NB4 (cell line): Measurements from ENCODE around the gene DAG1.

ENCODE experiments used
- DNase-seq: peaks from one replicate; pipeline ENCODE4 v3.0.0; 2010; ENCODE audit warnings: low read depth
- H3K4me3 ChIP-seq: one replicate; pipeline ENCODE4 v1.5.1; 2011; ENCODE audit warnings: mild to moderate bottlenecking, low read depth, low read length, moderate library complexity
- CTCF ChIP-seq: IDR thresholded peaks from one replicate; pipeline ENCODE4 v1.5.1; 2012; ENCODE audit warnings: low read depth, low read length
- MYC ChIP-seq: IDR thresholded peaks from 2 replicates; pipeline ENCODE4 v1.6.1; 2011; ENCODE audit warnings: low read depth, low read length
- POLR2A ChIP-seq: IDR thresholded peaks from 2 replicates; pipeline ENCODE4 v1.6.1; 2011; ENCODE audit warnings: mild to moderate bottlenecking; ENCODE audit not compliant: insufficient read length; ENCODE audit errors: extremely low read depth
- TF ChIP-seq, protein P1 (sequence below): IDR thresholded peaks from 2 replicates; pipeline ENCODE4 v1.6.1; 2011; ENCODE audit warnings: low read depth, low read length

The DAG1 gene

DNA sequence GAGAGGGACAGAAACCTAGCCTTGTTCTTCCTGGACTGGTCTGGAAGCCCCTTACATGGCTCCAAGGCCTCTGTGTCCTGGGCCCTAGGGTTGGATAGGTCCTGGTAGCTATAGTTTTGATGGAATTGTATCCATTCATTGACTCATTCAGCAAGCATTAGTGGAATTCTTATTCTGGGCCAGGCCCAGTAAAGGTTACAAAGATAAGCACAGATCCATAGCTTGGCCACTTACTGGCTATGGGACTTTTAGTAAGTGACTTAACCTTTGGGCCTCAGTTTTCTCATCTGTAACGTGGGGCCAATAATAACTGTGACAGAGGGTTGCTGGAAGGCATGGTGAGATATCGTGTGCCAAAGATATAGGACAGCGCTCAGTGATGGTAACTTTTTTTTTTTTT lies 13.6 kb upstream of the DAG1 start:
- TF ChIP-seq POLR2A (no peak), MYC (no peak), CTCF (no peak)
- TF ChIP-seq, protein P1, sequence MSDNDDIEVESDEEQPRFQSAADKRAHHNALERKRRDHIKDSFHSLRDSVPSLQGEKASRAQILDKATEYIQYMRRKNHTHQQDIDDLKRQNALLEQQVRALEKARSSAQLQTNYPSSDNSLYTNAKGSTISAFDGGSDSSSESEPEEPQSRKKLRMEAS = no peak
- no peak overlapping the region for H3K4me3 ChIP-seq
- DNase-seq = no peak

DNA sequence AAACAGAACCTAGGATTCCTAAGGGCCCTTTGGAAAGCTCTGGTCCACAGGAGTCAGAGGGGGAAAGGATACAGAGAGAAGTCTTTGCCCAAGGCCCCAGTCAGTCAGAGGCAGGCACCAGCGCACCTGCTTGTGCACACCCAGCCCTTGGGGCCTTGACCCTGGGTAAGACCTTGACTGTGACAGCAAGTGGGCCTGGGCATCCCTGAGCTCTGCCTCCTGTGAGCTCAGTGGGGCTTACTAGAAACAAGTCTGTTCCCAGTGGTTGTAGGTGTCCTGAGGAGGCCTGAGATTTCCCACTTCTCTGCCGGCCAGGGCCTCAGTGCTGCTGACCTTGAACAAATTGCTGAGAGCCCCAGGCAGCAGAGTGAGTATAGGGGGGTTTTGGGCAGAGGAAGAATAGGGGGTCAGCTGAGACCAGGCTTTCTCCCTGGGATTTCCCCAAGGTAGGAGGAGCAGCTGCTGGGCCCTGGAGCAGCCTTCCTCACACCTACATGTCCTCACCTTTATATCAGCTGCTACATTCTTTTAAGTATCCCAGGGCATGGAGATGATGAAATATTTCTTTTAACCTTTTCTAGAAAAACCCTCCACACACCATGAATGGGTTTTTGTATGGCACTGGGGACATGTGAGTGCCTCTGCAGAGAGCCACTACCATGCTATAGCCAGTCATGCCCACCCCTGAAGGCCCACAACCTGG lies 9.7 kb upstream of the DAG1 start:
- TF ChIP-seq CTCF (no peak), POLR2A (no peak), MYC (no peak)
- TF ChIP-seq, protein P1 = no peak
- DNase-seq = no peak
- H3K4me3 ChIP-seq = no peak overlapping the region

- no peak overlapping the region for H3K4me3 ChIP-seq
- DNase-seq = no peak
- TF ChIP-seq POLR2A (no peak), CTCF (no peak), MYC (no peak)
- TF ChIP-seq, protein P1 = no peak
Observed at GRCh38 chr3:49460956-49461355, 9.1 kb upstream of the DAG1 start.

- no peak overlapping the region for H3K4me3 ChIP-seq
- DNase-seq = no peak
- TF ChIP-seq MYC (no peak), CTCF (no peak), POLR2A (no peak)
- TF ChIP-seq, protein P1 = no peak
Observed at GRCh38 chr3:49461443-49462171, 8.5 kb upstream of the DAG1 start.

GRCh38 chr3:49462222-49462621 lies 7.8 kb upstream of the DAG1 start:
- no peak for DNase-seq
- TF ChIP-seq CTCF = no peak
- TF ChIP-seq, protein P1 = no peak
- no peak for TF ChIP-seq MYC

More at GRCh38 chr3:49462222-49462621, 7.8 kb upstream of the DAG1 start:
- H3K4me3 ChIP-seq = no peak overlapping the region
